Measurements from ENCODE around the gene ZNF541.

Gene ZNF541

DNA sequence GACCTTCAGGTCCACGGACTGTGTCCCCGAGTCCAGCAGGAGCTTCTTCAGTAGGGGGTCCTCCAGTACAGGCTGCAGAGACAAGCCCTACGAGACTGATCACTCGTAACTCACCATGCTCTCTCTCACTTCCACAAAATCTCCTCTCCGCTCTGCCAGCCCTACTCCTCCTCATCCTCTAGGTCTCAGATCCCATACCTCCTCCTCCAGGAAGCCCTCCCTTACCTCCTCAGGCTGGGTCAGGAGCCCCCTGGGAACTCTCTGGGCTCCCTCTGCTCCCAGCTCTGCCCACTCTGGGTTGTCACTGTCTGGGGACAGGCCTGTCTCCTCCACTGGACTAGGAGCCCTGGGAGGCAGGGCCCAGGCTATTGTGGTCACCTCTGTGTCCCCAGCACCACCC lies 34.1 kb downstream of the ZNF541 start:
- TF ChIP-seq, protein P1, sequence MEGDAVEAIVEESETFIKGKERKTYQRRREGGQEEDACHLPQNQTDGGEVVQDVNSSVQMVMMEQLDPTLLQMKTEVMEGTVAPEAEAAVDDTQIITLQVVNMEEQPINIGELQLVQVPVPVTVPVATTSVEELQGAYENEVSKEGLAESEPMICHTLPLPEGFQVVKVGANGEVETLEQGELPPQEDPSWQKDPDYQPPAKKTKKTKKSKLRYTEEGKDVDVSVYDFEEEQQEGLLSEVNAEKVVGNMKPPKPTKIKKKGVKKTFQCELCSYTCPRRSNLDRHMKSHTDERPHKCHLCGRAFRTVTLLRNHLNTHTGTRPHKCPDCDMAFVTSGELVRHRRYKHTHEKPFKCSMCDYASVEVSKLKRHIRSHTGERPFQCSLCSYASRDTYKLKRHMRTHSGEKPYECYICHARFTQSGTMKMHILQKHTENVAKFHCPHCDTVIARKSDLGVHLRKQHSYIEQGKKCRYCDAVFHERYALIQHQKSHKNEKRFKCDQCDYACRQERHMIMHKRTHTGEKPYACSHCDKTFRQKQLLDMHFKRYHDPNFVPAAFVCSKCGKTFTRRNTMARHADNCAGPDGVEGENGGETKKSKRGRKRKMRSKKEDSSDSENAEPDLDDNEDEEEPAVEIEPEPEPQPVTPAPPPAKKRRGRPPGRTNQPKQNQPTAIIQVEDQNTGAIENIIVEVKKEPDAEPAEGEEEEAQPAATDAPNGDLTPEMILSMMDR (IDR thresholded peaks at IDR 0.05; ENCODE audit: extremely low read depth, missing control alignments): no peak
- no peak for DNase-seq (ENCODE audit: low spot score)

DNA sequence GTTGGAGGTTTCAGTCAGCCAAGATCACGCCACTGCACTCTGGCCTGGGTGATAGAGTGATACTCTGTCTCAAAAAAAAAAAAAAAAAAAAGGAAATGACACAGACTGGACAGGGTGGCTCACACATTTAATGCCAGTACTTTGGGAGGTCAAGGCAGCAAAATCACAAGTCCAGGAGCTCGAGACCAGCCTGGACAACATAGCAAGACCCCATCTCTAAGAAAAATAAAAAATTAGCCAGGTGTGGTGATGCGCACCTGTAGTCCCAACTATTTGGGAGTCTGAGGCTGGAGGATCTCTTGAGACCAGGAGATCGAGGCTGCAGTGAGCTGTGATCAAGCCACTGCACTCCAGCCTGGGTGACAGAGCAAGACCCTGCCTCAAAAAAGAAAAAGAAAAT lies 35.5 kb downstream of the ZNF541 start:
- TF ChIP-seq, protein P1 (IDR thresholded peaks at IDR 0.05; ENCODE audit: extremely low read depth, missing control alignments): no peak
- DNase-seq (ENCODE audit: low spot score): no peak

DNA sequence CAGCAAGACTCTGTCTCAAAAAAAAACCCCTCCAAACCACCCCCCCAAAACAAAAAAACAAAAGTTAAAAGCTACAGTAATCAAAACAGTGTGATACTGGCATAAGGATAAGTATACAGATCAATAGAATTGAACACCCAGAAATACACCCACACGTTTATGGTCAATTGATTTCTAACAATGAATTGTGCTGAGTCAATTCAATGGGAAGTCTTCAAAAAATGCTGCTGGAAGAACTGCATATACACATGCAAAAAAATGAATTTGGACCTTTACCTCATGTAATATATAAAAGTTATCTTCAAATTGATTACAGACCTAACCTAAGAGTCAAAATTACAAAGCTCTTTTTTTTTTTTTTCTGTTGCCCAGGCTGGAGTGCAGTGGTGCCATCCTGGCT lies 38.3 kb downstream of the ZNF541 start:
- no peak for DNase-seq (ENCODE audit: low spot score)
- TF ChIP-seq, protein P1 (IDR thresholded peaks at IDR 0.05; ENCODE audit: extremely low read depth, missing control alignments): no peak

DNA sequence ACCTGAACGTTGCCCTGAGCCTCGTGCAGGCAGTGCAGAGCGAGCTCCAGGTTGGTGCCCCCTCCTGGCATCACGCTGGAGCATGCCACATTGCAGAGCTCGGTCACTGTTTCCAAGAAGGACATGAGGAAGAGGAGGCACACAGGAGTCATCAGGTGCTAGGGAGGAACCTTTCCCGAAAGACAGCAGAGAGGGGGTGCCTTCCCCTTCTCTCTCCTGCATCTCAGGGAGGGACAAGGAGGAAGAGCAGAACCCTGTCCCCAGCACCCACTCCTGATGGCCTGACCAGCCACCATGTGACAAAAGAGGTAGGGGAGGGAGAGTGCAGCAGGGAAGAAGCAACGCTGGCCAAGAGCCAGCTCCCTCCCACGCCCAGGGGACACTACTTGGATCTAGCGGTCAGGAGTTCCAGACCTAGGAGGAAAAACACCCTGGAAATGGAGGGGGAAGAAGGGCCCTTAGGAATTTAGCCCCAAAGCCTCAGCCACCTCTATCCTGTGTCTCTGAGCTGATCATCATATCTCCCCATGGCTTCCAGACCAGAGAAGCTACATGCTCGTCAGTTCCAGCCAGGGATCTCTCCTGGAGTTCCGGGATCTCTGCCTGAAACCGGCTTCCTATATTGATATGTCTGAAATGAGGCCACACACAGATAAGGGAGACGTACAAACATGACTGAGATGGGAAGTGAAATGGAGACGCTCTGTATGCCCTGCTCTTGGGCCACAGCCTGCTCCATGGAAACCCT lies 41.1 kb downstream of the ZNF541 start:
- no peak for DNase-seq (ENCODE audit: low spot score)
- TF ChIP-seq, protein P1 (IDR thresholded peaks at IDR 0.05; ENCODE audit: extremely low read depth, missing control alignments): no peak

DNA sequence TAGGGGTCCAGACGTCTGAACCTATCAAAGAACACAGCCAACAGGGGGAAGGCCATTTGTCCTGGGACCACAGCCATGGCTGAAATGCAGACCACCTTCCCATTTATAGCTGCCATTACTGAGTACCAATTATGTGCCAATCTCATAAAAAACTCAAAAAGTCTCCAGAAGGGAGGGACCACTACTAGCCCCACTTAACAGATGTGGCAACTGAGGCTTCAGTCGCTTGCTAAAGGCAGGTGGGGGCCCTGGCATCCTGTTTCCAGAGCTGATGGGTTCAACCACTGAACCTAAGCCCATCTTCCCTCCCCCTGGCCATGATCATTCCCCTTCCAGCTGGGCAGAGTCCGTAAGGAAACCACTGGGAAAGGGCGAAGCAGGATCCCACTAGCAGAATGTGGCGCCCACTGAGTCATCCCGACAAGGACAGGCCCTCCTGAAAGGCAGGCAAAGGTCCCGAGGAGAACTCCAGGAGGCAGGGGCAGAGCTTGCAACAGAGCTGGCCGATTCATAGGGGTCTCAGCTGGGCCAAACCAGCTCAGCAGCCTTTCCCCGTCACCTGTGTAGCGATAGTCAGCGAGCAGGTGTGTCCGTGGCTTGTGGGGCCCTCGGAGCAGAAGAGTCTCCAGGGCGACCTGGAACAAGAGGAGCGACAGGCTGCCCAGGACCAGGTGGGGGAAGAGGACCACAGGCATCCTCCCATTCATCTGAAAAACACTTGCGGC lies 43.8 kb downstream of the ZNF541 start:
- TF ChIP-seq, protein P1 (IDR thresholded peaks at IDR 0.05; ENCODE audit: extremely low read depth, missing control alignments): no peak

DNA sequence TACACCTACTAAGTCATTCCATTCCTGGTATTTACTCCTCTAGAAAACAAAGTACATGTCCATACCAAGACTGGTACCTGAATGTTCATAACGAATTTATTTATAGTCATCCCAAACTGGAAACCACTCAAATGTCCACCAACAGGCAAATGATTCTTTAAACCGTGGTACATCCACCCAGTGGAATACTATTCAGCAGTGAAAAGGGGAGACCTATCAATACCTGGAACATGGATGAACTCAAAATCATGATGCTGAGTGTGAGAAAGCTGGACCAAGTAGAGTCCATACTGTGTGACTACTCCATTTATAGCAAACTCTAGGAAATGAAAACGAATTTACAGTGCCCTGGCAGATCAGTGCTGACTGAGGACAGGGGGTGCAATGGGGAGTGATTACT lies 46.1 kb downstream of the ZNF541 start:
- DNase-seq (ENCODE audit: low spot score): no peak
- TF ChIP-seq, protein P1 (IDR thresholded peaks at IDR 0.05; ENCODE audit: extremely low read depth, missing control alignments): no peak

More for the DNA sequence above, 43.8 kb downstream of the ZNF541 start:
- DNase-seq (ENCODE audit: low spot score): no peak

DNA sequence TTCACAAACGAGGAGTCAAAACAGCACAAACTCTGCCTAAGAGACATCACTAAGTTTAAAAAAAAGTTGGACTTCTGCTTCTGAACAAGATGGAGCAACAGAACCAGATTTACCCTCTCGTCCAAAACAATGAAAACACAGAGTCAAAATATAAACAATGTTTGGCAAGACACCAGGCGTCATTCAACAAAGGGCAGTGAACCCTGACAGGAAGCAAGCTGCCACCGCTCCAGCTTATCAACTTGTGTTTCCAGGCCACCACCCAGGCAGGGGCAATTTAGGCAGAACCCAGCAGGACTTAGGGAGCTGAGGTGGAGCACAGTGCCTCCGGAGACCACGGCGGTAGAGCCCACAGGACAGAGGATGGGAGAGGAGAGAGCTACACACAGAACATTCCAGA lies 49.5 kb downstream of the ZNF541 start:
- TF ChIP-seq, protein P1 (IDR thresholded peaks at IDR 0.05; ENCODE audit: extremely low read depth, missing control alignments): no peak
- no peak for DNase-seq (ENCODE audit: low spot score)

Measured in GM20000 (cell line).